HepG2 (cell line): ENCODE results near the gene ARHGEF37. TPM values are rescaled to one million over a fixed set of nuclear protein-coding genes. Genes with fewer than 3 reads are reported as not detected.

Source experiments
- AKAP8 ChIP-seq: sonication (generic); formaldehyde crosslinking; IDR thresholded peaks from 2 replicates; pipeline ENCODE4 v1.5.1; 2020; ENCODE audit warnings: mild to moderate bottlenecking, missing genetic modification reagents
- BORCS8-MEF2B ChIP-seq: sonication (generic); formaldehyde crosslinking; IDR thresholded peaks from 2 replicates; pipeline ENCODE4 v1.8.0; 2022; ENCODE audit warnings: mild to moderate bottlenecking, missing genetic modification reagents
- CBFB ChIP-seq: sonication (generic); formaldehyde crosslinking; IDR thresholded peaks from 2 replicates; pipeline ENCODE4 v1.4.0; 2020; ENCODE audit warnings: missing genetic modification reagents
- DRAP1 ChIP-seq: IDR thresholded peaks from 2 replicates; pipeline ENCODE4 v1.6.1; 2016; ENCODE audit warnings: missing genetic modification reagents, missing compliant biosample characterization
- HNF4G ChIP-seq, 2 experiments: sonication (generic) in 1 of 2; formaldehyde crosslinking in 1 of 2; IDR thresholded peaks; 2 replicates each; pipeline versions ENCODE4 v1.4.0 to v1.6.1; 2011 to 2020; ENCODE audit warnings: borderline replicate concordance in 2 of 2, low read depth in 2 of 2, mild to moderate bottlenecking in 2 of 2, low read length in 1 of 2, missing genetic modification reagents in 1 of 2, moderate library complexity in 1 of 2
- HOMEZ ChIP-seq: IDR thresholded peaks from 2 replicates; pipeline ENCODE4 v1.6.1; 2016; ENCODE audit warnings: low read depth
- KDM5B ChIP-seq: sonication (generic); formaldehyde crosslinking; IDR thresholded peaks from 2 replicates; pipeline ENCODE4 v1.4.0; 2020; ENCODE audit warnings: missing genetic modification reagents, mild to moderate bottlenecking, borderline replicate concordance
- KMT2A ChIP-seq: sonication (generic); formaldehyde crosslinking; IDR thresholded peaks from 2 replicates; pipeline ENCODE4 v1.4.0; 2020; ENCODE audit warnings: missing genetic modification reagents
- REST ChIP-seq, 2 experiments: IDR thresholded peaks; 2 replicates each; pipeline ENCODE4 v1.6.1; 2011 to 2012; ENCODE audit warnings: low read length in 2 of 2, borderline replicate concordance in 1 of 2, low read depth in 1 of 2, mild to moderate bottlenecking in 1 of 2, moderate library complexity in 1 of 2
- SNAPC5 ChIP-seq: sonication (generic); formaldehyde crosslinking; IDR thresholded peaks from 2 replicates; pipeline ENCODE4 v1.8.1; 2023; ENCODE audit warnings: mild to moderate bottlenecking, missing genetic modification reagents, borderline replicate concordance
- SP5 ChIP-seq: IDR thresholded peaks from 2 replicates; pipeline ENCODE4 v1.6.1; 2016; ENCODE audit warnings: low read depth, borderline replicate concordance
- THRA ChIP-seq: sonication (generic); formaldehyde crosslinking; IDR thresholded peaks from 2 replicates; pipeline ENCODE4 v1.4.0; 2020; ENCODE audit warnings: missing genetic modification reagents, borderline replicate concordance
- ZNF205 ChIP-seq: IDR thresholded peaks from 2 replicates; pipeline ENCODE4 v1.6.1; 2018; ENCODE audit warnings: missing biosample characterization, missing genetic modification reagents
- ZNF33B ChIP-seq: sonication (generic); formaldehyde crosslinking; IDR thresholded peaks from 2 replicates; pipeline ENCODE4 v1.5.1; 2020; ENCODE audit warnings: mild to moderate bottlenecking, missing genetic modification reagents
- ZNF34 ChIP-seq: sonication (generic); formaldehyde crosslinking; IDR thresholded peaks from 2 replicates; pipeline ENCODE4 v1.4.0; 2020; ENCODE audit warnings: mild to moderate bottlenecking, missing genetic modification reagents, borderline replicate concordance
- ZNF513 ChIP-seq: sonication (generic); formaldehyde crosslinking; conservative IDR thresholded peaks from 2 replicates; pipeline ENCODE4 v1.5.0; 2020; ENCODE audit warnings: missing genetic modification reagents
- ZNF547 ChIP-seq: sonication (generic); formaldehyde crosslinking; IDR thresholded peaks from 2 replicates; pipeline ENCODE4 v1.5.1; 2020; ENCODE audit warnings: mild to moderate bottlenecking, missing genetic modification reagents
- ZNF788 ChIP-seq: sonication (generic); formaldehyde crosslinking; IDR thresholded peaks from 2 replicates; pipeline ENCODE4 v1.5.0; 2020; ENCODE audit warnings: mild to moderate bottlenecking, missing genetic modification reagents, borderline replicate concordance
- polyA plus RNA-seq, 8 experiments: library from polyadenylated mRNA; depleted of rRNA in 3 of 8; stranded (reverse) in 7 of 8; unstranded in 1 of 8; fragments of >200 nt; fragmentation: Illumina TruSeq in 4 of 8; extraction: Trizol in 4 of 8; gene quantifications; 2 replicates each; pipeline versions ENCODE4 v1.2.1 to v1.2.3, GENCODE V29; 2011 to 2016; ENCODE audit warnings: low read depth in 4 of 8, missing spikeins in 1 of 8, mixed read lengths in 1 of 8; ENCODE audit not compliant: insufficient read depth in 1 of 8
- total RNA-seq, 5 experiments: library from RNA; depleted of rRNA; stranded (reverse); fragments of >200 nt; fragmentation: Illumina TruSeq; extraction: Trizol; gene quantifications; 2 replicates each; pipeline ENCODE4 v1.2.3, GENCODE V29; 2016; ENCODE audit warnings: low read depth in 1 of 5

Gene ARHGEF37
- total and polyA plus RNA-seq, 2 of the 13 experiments (the other 11 are each of a cell fraction or from before 2014, with no cell fraction given), result 0.18 to 0.27 TPM

- TF ChIP-seq HOMEZ (CRISPR knock-in tag) (peak; percentile 91; the same call in 1 of the 2 replicates), AKAP8 (CRISPR knock-in tag) (0 out of 2 replicates have a peak, but pooled peaks have one; percentile 63), HNF4G (IDR thresholded peaks at IDR 0.05; ENCODE audit: borderline replicate concordance, low read depth, low read length) (peak; percentile 92), HNF4G (CRISPR knock-in tag; IDR thresholded peaks at IDR 0.05; ENCODE audit: borderline replicate concordance, low read depth) (peak; percentile 72; the same call in 1 of the 2 replicates), REST (IDR thresholded peaks at IDR 0.05; ENCODE audit: borderline replicate concordance in 1 of 2, low read depth in 1 of 2, low read length in 2 of 2) (peak in 1 of 2 experiments; percentile 48; a peak in 1 of 4 replicates), ZNF788 (CRISPR knock-in tag) (peak; percentile 65; the same call in 1 of the 2 replicates), CBFB (CRISPR knock-in tag) (peak; percentile 74; the same call in 1 of the 2 replicates), SNAPC5 (CRISPR knock-in tag) (peak; percentile 53; the same call in 1 of the 2 replicates), KDM5B (CRISPR knock-in tag) (peak; percentile 91), ZNF513 (no peak), DRAP1 (CRISPR knock-in tag) (peak; percentile 88), SP5 (CRISPR knock-in tag) (peak; percentile 37; the same call in 1 of the 2 replicates), KMT2A (peak; percentile 68; the same call in 1 of the 2 replicates), BORCS8-MEF2B (peak; percentile 83), ZNF33B (CRISPR knock-in tag) (peak; percentile 33), ZNF205 (CRISPR knock-in tag) (0 out of 2 replicates have a peak, but pooled peaks have one; percentile 74), THRA (peak; percentile 76), ZNF34 (CRISPR knock-in tag) (no peak), ZNF547 (peak; percentile 77; the same call in 1 of the 2 replicates)
Measured at GRCh38 chr5:149551227-149552037, 29.9 kb upstream of the ARHGEF37 start, which contains the start of gene CSNK1A1 (continued).
